Upper lobe of left lung (tissue), 4 donors: ENCODE results near the gene AJAP1.

Experiments
- POLR2A ChIP-seq, 4 donors: fragments of 450-650 bp; IDR thresholded peaks; one replicate each; pipeline ENCODE4 v1.5.1; 2016 to 2017; ENCODE audit warnings: antibody characterized with exemption in 4 of 4, mild to moderate bottlenecking in 2 of 4
- POLR2AphosphoS5 ChIP-seq, 2 donors: sonication (generic); formaldehyde crosslinking; IDR thresholded peaks; one replicate each; pipeline ENCODE4 v1.5.1; 2017; ENCODE audit warnings: antibody characterized with exemption in 2 of 2
- TF ChIP-seq, protein P1 (sequence below), 6 experiments: fragments of 450-650 bp in 4 of 6; fragments of 200-600 bp in 2 of 6; sonication (generic) in 2 of 6; IDR thresholded peaks; one replicate each; pipeline ENCODE4 v1.5.1; 2016 to 2019; ENCODE audit warnings: antibody characterized with exemption in 6 of 6

DNA sequence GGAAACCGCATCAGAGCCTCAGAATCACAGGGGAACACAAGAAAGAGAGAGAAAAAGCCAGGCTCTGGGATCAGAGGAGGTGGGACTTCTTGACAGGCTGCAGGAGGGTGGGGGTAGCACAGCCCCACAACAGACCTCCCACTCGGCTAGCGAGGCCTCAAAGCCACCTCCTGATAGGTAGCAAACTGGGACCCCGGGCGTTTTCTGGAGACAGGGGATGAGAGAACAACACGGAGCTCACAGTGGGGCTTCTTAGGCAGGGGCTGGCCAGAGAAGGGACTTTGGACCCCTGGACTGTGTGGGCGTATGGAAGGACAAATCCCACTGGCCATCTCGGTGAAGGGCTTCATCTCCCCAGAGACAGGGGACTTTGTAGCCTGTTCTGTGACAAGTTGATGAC is 116.3 kb downstream of the AJAP1 start:
- no peak for TF ChIP-seq POLR2A (IDR thresholded peaks at IDR 0.05)
- TF ChIP-seq, protein P1, sequence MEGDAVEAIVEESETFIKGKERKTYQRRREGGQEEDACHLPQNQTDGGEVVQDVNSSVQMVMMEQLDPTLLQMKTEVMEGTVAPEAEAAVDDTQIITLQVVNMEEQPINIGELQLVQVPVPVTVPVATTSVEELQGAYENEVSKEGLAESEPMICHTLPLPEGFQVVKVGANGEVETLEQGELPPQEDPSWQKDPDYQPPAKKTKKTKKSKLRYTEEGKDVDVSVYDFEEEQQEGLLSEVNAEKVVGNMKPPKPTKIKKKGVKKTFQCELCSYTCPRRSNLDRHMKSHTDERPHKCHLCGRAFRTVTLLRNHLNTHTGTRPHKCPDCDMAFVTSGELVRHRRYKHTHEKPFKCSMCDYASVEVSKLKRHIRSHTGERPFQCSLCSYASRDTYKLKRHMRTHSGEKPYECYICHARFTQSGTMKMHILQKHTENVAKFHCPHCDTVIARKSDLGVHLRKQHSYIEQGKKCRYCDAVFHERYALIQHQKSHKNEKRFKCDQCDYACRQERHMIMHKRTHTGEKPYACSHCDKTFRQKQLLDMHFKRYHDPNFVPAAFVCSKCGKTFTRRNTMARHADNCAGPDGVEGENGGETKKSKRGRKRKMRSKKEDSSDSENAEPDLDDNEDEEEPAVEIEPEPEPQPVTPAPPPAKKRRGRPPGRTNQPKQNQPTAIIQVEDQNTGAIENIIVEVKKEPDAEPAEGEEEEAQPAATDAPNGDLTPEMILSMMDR (IDR thresholded peaks at IDR 0.05) = no peak
- TF ChIP-seq POLR2AphosphoS5 (IDR thresholded peaks at IDR 0.05) = no peak
